ENCODE data around the gene PRKACA.

The PRKACA gene

DNA sequence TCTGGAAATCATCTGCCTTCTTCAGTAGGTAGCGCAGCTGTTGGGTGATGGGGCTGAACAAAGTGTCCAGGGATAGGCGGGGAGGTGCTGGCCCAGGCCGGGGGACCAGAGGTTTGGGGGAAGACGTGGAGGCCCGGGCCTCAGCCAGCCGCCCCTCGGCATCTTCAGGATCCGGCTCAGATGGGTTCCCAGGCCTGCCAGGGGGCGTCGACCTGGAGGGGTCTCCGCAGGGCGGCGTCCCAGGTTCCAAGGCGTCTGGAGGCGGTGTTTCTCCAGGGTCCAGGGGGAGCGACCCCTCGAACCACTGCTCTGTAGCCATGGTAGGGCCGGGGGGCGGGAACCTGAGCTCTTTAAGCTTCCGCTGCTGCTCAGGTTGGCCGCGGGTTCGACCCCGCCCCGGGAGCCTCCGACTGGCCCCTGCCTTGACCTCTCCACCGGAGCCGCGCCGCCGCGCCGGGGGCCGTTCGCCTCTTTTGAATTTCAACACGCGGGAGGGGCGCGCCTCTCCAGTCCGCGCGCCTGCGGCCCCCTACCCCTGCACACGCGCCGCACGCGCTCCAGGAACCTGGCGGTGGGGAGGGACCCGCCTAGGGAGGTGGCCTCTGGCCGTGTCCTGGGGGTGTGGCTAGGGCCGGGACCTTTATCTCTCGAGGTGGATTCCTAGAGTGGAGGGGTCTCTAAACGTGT is 32.1 kb downstream of the PRKACA start, which contains the start of gene C19orf67:
Gene C19orf67 (minus strand): TSS at position 475 of the 687 bp plus-strand sequence. CDS start 156 bp downstream, at position 319.
- TF ChIP-seq, protein P1, sequence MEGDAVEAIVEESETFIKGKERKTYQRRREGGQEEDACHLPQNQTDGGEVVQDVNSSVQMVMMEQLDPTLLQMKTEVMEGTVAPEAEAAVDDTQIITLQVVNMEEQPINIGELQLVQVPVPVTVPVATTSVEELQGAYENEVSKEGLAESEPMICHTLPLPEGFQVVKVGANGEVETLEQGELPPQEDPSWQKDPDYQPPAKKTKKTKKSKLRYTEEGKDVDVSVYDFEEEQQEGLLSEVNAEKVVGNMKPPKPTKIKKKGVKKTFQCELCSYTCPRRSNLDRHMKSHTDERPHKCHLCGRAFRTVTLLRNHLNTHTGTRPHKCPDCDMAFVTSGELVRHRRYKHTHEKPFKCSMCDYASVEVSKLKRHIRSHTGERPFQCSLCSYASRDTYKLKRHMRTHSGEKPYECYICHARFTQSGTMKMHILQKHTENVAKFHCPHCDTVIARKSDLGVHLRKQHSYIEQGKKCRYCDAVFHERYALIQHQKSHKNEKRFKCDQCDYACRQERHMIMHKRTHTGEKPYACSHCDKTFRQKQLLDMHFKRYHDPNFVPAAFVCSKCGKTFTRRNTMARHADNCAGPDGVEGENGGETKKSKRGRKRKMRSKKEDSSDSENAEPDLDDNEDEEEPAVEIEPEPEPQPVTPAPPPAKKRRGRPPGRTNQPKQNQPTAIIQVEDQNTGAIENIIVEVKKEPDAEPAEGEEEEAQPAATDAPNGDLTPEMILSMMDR (IDR thresholded peaks at IDR 0.05) = no peak

GRCh38 chr19:14082675-14082960 is 34.9 kb downstream of the PRKACA start:
- TF ChIP-seq, protein P1 (IDR thresholded peaks at IDR 0.05) = no peak

DNA sequence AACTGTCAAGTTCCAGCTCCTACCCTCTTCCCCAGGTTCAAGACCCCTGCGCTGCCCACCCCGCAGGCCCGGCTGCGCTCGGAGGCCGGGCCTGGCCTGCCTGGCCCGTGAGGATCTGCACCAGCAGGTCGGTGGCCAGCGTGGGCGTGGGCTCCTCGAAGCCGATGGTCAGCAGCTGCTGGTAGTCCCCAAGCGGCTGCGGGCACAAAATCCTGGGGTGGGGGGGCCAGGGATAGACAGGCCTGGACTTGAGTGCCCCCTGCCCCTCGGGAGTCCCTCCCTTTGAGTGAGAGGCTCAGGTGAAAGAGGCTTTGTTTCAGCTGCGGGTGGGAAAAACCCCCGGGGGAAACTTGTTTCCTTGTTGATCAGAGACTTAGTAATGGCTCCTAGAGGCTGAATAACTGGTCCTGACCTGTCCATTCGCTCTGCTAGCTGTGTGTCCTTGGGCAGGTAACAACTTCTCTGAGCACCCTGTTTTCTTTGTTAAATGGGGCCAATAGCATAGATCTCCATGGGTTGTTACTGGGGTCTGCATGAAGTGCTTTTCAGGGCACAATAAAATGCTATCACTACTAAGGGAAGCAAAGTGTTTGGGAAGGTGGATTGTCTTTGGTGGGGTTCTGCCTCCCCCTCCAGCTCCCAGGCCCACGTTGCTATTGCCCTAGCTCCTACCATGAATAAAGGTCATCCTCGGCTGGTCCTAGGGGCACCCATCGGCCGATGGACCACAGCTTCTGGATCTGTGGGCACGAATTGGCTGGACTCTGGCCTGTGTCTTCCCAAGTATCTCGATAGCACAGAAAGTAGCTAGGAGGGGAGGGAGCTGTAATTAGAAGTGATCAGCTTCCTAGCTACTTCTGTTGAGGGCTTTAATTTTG is 35.5 kb downstream of the PRKACA start:
- TF ChIP-seq, protein P1 (IDR thresholded peaks at IDR 0.05) = no peak

DNA sequence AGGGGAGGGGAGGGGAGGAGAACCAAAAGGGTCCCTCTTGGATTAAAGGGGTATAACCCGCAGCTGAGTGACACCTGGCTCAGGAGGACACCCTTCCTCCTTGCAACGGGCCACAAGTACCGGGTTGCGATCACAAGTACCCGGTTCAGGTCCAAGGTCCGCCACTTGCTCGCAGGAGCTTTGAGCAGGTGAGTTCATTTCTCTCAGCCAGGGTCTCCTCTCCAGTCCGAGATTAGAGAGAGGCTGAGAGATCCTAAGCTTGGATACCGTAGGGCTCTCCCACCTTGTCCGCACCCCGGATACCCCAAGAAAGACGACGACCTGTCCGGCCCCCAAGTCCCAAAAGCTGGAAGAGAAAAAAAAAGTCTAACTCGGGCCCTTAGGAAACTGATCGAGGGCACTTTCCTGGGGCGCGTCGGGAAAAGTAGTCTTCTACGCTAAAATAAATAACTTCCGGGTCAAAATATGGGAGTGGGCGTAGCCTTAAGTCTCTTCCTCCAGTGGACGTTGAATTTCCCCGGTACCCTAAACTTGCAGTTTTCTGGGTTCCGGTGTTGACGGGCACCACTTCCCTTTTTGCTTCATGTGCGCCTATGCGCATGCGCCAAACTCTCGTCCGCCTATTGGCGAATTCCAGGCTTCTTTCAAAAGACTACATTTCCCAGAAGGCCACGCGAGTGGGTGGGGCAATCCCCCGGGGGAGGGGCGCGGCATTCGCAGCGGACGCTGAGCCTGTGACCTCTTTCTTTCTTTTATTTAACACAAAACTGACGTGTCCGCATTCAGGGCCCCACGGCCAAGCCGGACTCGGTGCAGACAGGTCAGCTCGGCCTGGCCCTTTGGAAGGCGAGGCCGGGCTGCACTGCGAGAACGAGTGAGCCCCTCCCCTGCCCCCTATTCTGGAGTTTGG is 36.4 kb downstream of the PRKACA start:
- TF ChIP-seq, protein P1 (IDR thresholded peaks at IDR 0.05) = no peak

DNA sequence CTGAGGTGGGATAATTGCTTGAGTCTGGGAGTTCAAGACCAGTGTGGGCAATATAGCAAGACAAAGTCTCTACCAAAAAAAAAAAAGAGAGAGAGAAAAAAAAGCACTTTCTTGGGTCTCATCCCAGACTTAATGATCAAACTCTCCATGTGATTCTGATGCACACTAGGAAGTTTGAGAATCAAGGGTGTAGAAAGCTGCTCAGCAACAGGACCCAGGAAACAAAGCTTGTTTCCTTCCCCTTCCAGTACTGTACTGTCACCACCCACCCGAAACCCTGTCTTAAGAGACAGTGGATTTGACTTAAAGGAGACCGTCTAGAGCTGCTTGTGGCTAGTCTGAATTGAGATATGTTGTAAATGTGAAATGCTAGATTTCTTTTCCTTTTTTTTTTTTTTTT is 39.2 kb downstream of the PRKACA start:
- TF ChIP-seq, protein P1 (IDR thresholded peaks at IDR 0.05) = no peak

GRCh38 chr19:14073925-14074838 is 43.4 kb downstream of the PRKACA start:
- TF ChIP-seq, protein P1 (IDR thresholded peaks at IDR 0.05) = no peak

Data from LNCAP (cell line).